Stimulated activated CD8-positive, alpha-beta memory T cell treated with anti-CD3 and anti-CD28 coated beads, Interleukin-15, amount 100 ng/mL, for 4 hours (primary cell): Measurements from ENCODE around the gene B9D1.

Experiments
- DNase-seq, 2 donors: peaks; one replicate each; pipeline ENCODE4 v3.0.0-alpha.2; 2020; ENCODE audit warnings: low read depth in 2 of 2

The B9D1 gene

GRCh38 chr17:19376811-19377210, 14.3 kb upstream of the B9D1 start:
- no peak for DNase-seq

- no peak for DNase-seq
Observed at GRCh38 chr17:19375732-19376131, 13.2 kb upstream of the B9D1 start.

GRCh38 chr17:19374136-19374535, 11.6 kb upstream of the B9D1 start:
- no peak for DNase-seq

- no peak for DNase-seq
Observed at GRCh38 chr17:19372866-19373504, 10.5 kb upstream of the B9D1 start.

- no peak for DNase-seq
Observed at GRCh38 chr17:19372439-19372838, 9.9 kb upstream of the B9D1 start.

- DNase-seq: no peak
Observed at GRCh38 chr17:19372011-19372370, 9.5 kb upstream of the B9D1 start.

GRCh38 chr17:19371259-19372010, 8.9 kb upstream of the B9D1 start:
- DNase-seq: no peak

GRCh38 chr17:19370493-19370960, 8.0 kb upstream of the B9D1 start:
- DNase-seq: no peak

- no peak for DNase-seq
Observed at GRCh38 chr17:19369846-19370492, 7.4 kb upstream of the B9D1 start.

GRCh38 chr17:19369107-19369778, 6.7 kb upstream of the B9D1 start:
- DNase-seq: no peak

GRCh38 chr17:19368229-19368628, 5.7 kb upstream of the B9D1 start:
- no peak for DNase-seq

GRCh38 chr17:19366637-19366972, 4.1 kb upstream of the B9D1 start:
- DNase-seq: no peak

- no peak for DNase-seq
Observed at GRCh38 chr17:19365833-19366636, 3.5 kb upstream of the B9D1 start.

GRCh38 chr17:19365499-19365817, 2.9 kb upstream of the B9D1 start:
- DNase-seq: no peak

GRCh38 chr17:19364699-19365498, 2.4 kb upstream of the B9D1 start:
- no peak for DNase-seq

GRCh38 chr17:19363460-19364035, 1.0 kb upstream of the B9D1 start:
- no peak for DNase-seq

- DNase-seq: no peak
Observed at GRCh38 chr17:19363114-19363438, 553 bp upstream of the B9D1 start.

GRCh38 chr17:19361944-19362276, 613 bp downstream of the B9D1 start:
- no peak for DNase-seq

GRCh38 chr17:19361326-19361725, 1.2 kb downstream of the B9D1 start:
- no peak for DNase-seq

- DNase-seq: no peak
Observed at GRCh38 chr17:19360772-19361171, 1.8 kb downstream of the B9D1 start.

GRCh38 chr17:19359856-19360255, 2.7 kb downstream of the B9D1 start:
- DNase-seq: no peak
